GM12864 (cell line): Measurements from ENCODE around the gene GSTM3.

Source experiments
- DNase-seq: peaks from one replicate; pipeline ENCODE4 v3.0.0-alpha.2; 2011; ENCODE audit warnings: low read depth
- H3K4me3 ChIP-seq: 2 replicates; pipeline ENCODE4 v1.5.1; 2011; ENCODE audit warnings: mild to moderate bottlenecking, low read depth, low read length, control low read depth
- CTCF ChIP-seq: IDR thresholded peaks from 2 replicates; pipeline ENCODE4 v1.5.1; 2011; ENCODE audit warnings: low read depth, mild to moderate bottlenecking, moderate library complexity, low read length, control low read depth, inconsistent platforms; ENCODE audit errors: missing control alignments

The GSTM3 gene

DNA sequence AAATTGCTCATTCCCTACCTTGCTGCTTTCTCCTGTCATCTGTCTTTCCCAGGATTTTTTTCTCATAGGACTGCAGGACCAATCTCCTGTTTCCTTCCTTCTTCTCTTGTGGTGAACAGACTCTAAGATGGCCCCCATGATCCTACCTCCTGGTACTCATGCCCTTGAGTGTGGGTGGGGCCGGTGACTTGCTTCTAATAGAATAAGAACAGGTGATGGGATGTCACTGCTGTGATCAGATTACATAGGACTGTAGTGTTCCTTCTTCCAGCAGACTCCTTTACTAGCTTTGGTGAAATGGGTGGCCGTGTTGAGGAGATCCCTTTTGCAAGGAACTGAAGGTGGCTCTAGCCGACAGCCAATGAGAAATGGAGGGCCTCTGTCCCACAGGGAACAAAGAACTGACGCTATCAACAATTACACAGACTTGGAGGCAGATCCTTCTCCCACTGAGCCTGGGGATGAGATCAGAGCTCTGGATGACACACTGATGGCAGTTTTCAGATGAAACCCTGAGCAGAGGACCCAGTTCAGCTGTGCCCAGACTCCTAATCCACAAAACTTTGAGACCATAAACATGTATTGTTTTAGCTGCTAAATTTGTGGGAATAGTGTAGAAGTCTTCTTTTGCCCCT is 7.5 kb downstream of the GSTM3 start:
- no peak for TF ChIP-seq CTCF
- no peak for DNase-seq
- H3K4me3 ChIP-seq = no peak overlapping the region

DNA sequence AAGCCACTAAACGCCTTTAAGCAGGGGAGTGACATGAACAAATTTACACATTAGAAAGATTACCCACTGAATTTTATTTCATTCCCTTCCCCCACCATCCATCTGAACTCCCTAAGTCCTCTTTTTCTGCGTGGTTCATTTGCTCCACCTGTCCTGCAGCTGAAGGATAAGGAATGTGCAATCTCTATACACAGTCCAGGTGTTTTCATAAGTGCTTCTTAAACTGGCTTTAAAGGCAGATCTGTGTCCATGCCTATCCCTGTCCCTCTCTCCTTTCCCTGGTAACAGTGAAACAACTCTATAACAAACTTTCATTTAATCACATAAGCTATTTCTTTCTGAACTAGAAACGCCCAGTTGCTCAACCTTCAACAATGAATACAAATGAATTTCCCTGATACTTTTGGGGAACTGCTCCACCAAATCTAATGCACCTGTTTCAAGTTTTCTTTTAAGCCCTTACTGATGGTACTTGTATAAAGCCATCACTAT is 8.4 kb downstream of the GSTM3 start:
- H3K4me3 ChIP-seq = no peak overlapping the region
- DNase-seq = no peak
- no peak for TF ChIP-seq CTCF

DNA sequence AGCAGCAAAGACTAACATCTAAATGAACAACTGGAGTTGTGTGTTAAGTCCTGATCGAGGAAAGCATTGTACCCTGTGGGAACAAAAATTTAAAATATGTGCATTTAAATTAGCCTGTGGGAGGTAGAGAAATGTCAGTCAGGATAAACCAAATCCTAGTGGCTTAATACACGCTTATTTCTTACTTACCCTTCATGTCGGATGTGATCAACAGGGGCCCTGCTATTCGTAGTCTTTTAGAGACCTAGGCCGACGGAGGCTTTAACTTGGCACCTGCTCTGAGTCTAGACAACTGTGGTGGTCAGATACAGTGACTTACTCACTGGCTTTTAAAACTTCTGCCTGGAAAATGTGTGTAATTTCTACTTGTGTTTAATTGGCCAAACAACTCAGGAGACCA is 10.2 kb downstream of the GSTM3 start:
- H3K4me3 ChIP-seq = no peak overlapping the region
- DNase-seq = no peak
- TF ChIP-seq CTCF = no peak

- TF ChIP-seq CTCF = no peak
- no peak for DNase-seq
- H3K4me3 ChIP-seq = no peak overlapping the region
Measured at GRCh38 chr1:109728870-109729269, 12.0 kb downstream of the GSTM3 start.

- no peak overlapping the region for H3K4me3 ChIP-seq
- TF ChIP-seq CTCF = no peak
- no peak for DNase-seq
Measured at GRCh38 chr1:109726728-109727373, 14.0 kb downstream of the GSTM3 start.

GRCh38 chr1:109726007-109726406 is 14.8 kb downstream of the GSTM3 start:
- no peak overlapping the region for H3K4me3 ChIP-seq
- DNase-seq = no peak
- no peak for TF ChIP-seq CTCF

DNA sequence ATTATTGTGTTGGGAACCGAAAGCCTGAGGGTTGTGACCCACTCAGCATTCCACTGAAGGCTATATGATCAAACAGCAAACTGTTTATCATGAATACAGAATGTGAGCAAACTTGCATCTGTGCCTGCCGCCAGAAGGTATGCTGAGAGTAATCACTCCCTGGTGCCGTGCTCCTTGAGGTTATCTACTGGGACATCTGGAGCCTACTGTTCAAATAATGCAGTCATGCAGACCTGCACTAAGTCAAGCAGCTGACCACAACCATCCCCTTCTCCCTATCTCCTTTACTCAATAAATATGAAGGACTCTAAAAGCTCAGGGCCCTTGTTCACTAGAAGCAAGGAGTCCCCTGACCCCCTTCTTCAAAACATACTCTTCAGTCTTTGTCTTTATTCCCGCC is 15.3 kb downstream of the GSTM3 start:
- H3K4me3 ChIP-seq = no peak overlapping the region
- DNase-seq = no peak
- no peak for TF ChIP-seq CTCF
